GM12801 (cell line): Measurements from ENCODE around the gene MVB12B.

Experiments used
- CTCF ChIP-seq: IDR thresholded peaks from one replicate; pipeline ENCODE4 v1.5.1; 2011; ENCODE audit warnings: control low read depth; ENCODE audit not compliant: insufficient read length; ENCODE audit errors: extremely low read depth

MVB12B gene

DNA sequence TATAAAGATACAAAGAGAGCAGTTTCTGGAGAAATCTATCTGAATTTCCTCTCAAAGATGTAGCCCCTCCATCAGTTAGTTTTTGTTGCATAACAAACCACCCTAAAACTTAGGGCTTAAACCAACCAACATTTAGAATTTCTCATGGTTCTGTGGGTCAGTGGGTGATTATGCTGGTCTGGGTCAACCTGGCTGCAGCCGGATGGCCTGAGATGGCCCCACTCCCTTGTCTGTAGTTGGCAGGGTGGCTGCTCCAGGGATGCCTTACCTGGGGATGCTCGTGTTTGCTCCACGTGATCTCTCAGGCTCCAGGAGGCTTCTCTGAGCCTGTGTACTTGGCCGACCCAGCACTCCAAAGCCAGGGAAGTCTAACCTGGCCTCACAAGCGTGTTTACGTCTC lies 139.3 kb downstream of the MVB12B start:
- no peak for TF ChIP-seq CTCF

DNA sequence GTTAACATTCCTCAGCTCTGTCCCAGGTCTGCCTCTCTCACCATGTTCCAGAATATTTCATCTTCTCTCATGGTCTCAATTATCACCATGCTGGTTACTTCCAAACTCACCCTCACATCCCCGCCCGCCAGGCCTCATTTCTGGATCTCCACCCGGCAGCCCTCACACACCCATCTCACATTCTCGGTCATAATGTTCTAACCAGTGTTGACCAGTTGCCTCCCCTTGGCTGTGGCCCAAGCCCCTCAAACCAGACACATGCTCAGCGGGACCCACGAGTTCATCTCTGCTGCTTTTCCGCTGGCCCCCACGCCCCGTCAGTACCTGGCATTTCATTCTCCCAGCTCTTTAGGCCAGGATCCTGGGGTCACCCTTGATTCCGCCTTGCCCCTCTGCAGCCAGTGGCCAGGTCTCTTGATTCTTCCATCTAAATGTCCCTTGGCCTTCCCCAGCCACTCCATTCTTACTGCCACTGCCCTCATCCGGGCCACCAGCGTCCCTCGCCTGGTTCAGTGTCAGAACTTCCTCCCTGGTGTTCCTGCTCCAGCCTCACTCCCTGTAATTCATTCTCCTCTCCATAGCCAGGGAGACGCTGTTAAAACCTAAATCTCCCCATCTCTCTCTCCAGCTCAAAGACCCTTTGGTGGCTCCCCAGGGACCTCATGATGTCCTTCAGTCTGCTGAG lies 141.7 kb downstream of the MVB12B start:
- no peak for TF ChIP-seq CTCF

GRCh38 chr9:126470241-126470993 lies 143.8 kb downstream of the MVB12B start:
- no peak for TF ChIP-seq CTCF

GRCh38 chr9:126471084-126471624 lies 144.5 kb downstream of the MVB12B start:
- TF ChIP-seq CTCF = no peak

DNA sequence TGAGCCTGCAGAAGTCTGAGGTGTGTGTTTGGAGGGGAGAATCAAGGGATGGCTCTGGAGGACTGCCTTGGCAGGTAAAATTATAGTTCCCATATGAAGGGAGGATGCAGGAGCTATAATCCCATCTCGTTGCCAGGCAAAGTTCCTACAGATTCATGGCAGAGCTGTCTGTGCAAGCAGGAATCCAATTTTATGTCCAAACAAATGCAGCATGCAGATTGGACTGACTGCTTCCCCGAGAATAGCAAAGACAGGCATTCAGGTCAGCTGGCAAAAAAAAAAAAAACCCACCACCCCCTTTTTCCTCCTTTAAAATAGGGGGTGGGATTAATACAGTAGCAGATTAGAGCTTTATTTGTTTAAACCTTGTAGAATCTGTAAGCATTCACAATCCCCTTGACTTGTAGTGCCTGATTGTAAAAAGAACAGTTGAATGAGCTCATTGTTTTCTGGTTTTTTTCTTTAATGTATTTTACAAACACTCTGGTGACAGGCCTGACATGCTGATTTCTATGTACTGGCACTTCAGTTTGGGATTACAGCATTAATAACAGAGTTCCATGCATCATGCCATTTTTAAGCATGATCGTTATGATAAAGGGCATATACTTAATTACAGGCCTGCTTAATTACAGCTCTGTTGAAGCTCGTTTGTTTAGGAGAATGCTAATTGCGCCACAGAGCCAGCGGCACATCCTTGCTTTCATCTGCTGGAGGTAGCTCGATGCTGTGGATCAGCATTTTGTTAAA lies 145.7 kb downstream of the MVB12B start:
- TF ChIP-seq CTCF = no peak

- TF ChIP-seq CTCF = no peak
These were observed 146.3 kb downstream of the MVB12B start for GRCh38 chr9:126472948-126473298.

DNA sequence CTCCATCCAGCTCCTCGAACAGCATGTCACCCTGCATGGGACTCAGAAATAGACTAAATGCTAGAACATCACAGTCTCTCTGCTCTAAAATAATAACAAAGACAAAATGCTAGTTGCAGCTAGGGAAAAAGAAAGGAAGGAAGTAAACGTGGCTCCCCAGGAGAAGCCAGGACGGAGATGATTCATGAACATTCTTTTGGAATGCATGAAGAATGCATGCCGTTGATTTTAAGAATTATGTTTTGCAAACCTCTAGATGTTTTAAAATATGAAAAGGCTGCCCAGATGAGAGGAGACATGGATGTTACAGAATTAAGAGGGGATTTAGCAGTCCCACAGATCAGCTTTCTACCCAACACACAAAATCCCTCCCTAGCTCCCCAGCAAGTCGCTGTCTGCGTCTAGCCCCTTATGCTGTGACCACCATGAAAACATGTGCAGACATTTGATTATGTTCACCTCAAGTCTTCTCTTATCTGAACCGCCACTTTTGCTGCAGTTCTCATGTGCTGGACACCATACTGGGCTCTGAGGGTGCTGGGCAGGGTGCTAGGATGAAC lies 147.7 kb downstream of the MVB12B start:
- no peak for TF ChIP-seq CTCF
